GM23338 (cell line): Measurements from ENCODE around the gene NRAS. TPM values are rescaled to one million over a fixed set of nuclear protein-coding genes. Genes with fewer than 3 reads are reported as not detected.

ENCODE experiments used
- ATAC-seq: fragments of 200-7000 bp; cut with Tn5 transposase; 3 replicates; pipeline ENCODE4 v1.9.1; 2020
- DNase-seq: peaks from one replicate; pipeline ENCODE4 v3.0.0-alpha.2; 2015; ENCODE audit warnings: low spot score
- H2AFZ ChIP-seq: fragments of 200-600 bp; sonication (generic); 2 replicates; pipeline ENCODE4 v1.8.0; 2016; ENCODE audit warnings: antibody characterized with exemption, mild to moderate bottlenecking, moderate library complexity
- H3F3A ChIP-seq: fragments of 200-600 bp; sonication (generic); replicated peaks from 2 replicates; pipeline ENCODE4 v1.8.0; 2017; ENCODE audit warnings: antibody characterized with exemption, mixed run types, low read depth
- H3K27ac ChIP-seq: fragments of 200-600 bp; sonication (generic); 2 replicates; pipeline ENCODE4 v1.6.1; 2016; ENCODE audit warnings: low read depth
- H3K27me3 ChIP-seq: fragments of 200-600 bp; sonication (generic); 2 replicates; pipeline ENCODE4 v1.8.0; 2016; ENCODE audit warnings: mild to moderate bottlenecking, mixed run types, moderate library complexity; ENCODE audit not compliant: insufficient read depth
- H3K36me3 ChIP-seq: fragments of 200-600 bp; sonication (generic); 2 replicates; pipeline ENCODE4 v1.8.0; 2016; ENCODE audit warnings: mild to moderate bottlenecking; ENCODE audit not compliant: insufficient read depth
- H3K4me1 ChIP-seq: fragments of 200-600 bp; sonication (generic); 2 replicates; pipeline ENCODE4 v1.8.0; 2016; ENCODE audit warnings: mild to moderate bottlenecking, moderate library complexity; ENCODE audit not compliant: insufficient read depth
- H3K4me2 ChIP-seq: fragments of 200-600 bp; sonication (generic); 2 replicates; pipeline ENCODE4 v1.7.1; 2017; ENCODE audit warnings: mixed run types
- H3K4me3 ChIP-seq: fragments of 200-600 bp; sonication (generic); 2 replicates; pipeline ENCODE4 v1.6.1; 2016; ENCODE audit warnings: mixed run types
- H3K79me2 ChIP-seq: fragments of 200-600 bp; sonication (generic); replicated peaks from 2 replicates; pipeline ENCODE4 v1.8.0; 2017; ENCODE audit warnings: mild to moderate bottlenecking; ENCODE audit not compliant: insufficient read depth
- H3K9me2 ChIP-seq: fragments of 200-600 bp; sonication (generic); 2 replicates; pipeline ENCODE4 v1.8.0; 2017; ENCODE audit not compliant: insufficient read depth
- H4K20me1 ChIP-seq: fragments of 200-600 bp; sonication (generic); replicated peaks from 2 replicates; pipeline ENCODE4 v1.8.0; 2017; ENCODE audit warnings: mild to moderate bottlenecking; ENCODE audit not compliant: insufficient read depth
- H3K27ac Mint-ChIP-seq: 2 replicates; pipeline ENCODE4 v1.8.0; 2020; ENCODE audit warnings: inconsistent platforms, mild to moderate bottlenecking, moderate library complexity, mixed read lengths
- H3K27me3 Mint-ChIP-seq: 3 replicates; pipeline ENCODE4 v1.8.0; 2022; ENCODE audit warnings: low read depth, mild to moderate bottlenecking, moderate library complexity, mixed read lengths, inconsistent platforms; ENCODE audit not compliant: insufficient read depth, poor library complexity
- H3K36me3 Mint-ChIP-seq: 3 replicates; pipeline ENCODE4 v1.8.0; 2021; ENCODE audit warnings: low read depth, mild to moderate bottlenecking, inconsistent platforms, moderate library complexity, mixed read lengths
- H3K4me1 Mint-ChIP-seq: 3 replicates; pipeline ENCODE4 v1.8.0; 2020; ENCODE audit warnings: mild to moderate bottlenecking, inconsistent platforms, mixed read lengths
- H3K4me3 Mint-ChIP-seq: 3 replicates; pipeline ENCODE4 v1.8.0; 2021; ENCODE audit warnings: moderate library complexity, mild to moderate bottlenecking, inconsistent platforms, mixed read lengths
- H3K9me3 Mint-ChIP-seq: 3 replicates; pipeline ENCODE4 v1.8.0; 2020; ENCODE audit warnings: moderate library complexity, mild to moderate bottlenecking, inconsistent platforms, mixed read lengths
- EZH2 ChIP-seq: fragments of 200-600 bp; sonication (generic); IDR thresholded peaks from one replicate; pipeline ENCODE4 v1.8.0; 2017; ENCODE audit warnings: antibody characterized with exemption, mild to moderate bottlenecking, low read depth; ENCODE audit not compliant: unreplicated experiment
- JUNB ChIP-seq: IDR thresholded peaks from one replicate; pipeline ENCODE4 v1.6.1; 2016; ENCODE audit warnings: antibody characterized with exemption; ENCODE audit not compliant: unreplicated experiment
- NANOG ChIP-seq: IDR thresholded peaks from 2 replicates; pipeline ENCODE4 v1.6.1; 2016; ENCODE audit warnings: antibody characterized with exemption, borderline replicate concordance
- POLR2AphosphoS5 ChIP-seq: IDR thresholded peaks from 2 replicates; pipeline ENCODE4 v1.6.1; 2016; ENCODE audit warnings: antibody characterized with exemption, low read depth
- REST ChIP-seq: IDR thresholded peaks from one replicate; pipeline ENCODE4 v1.6.1; 2018; ENCODE audit warnings: antibody characterized with exemption; ENCODE audit not compliant: unreplicated experiment
- STAT1 ChIP-seq: IDR thresholded peaks from one replicate; pipeline ENCODE4 v1.6.1; 2016; ENCODE audit warnings: antibody characterized with exemption; ENCODE audit not compliant: unreplicated experiment
- ZNF462 ChIP-seq: fragments of 250-450 bp; sonication (Bioruptor Pico); IDR thresholded peaks from 2 replicates; pipeline ENCODE4 v1.5.0; 2020; ENCODE audit warnings: mild to moderate bottlenecking, moderate library complexity
- polyA plus RNA-seq: library from polyadenylated mRNA; unstranded; fragments of >200 nt; fragmentation: Nextera tagmentation; extraction: Ambion mirVana; gene quantifications from 2 replicates; pipeline ENCODE4 v1.2.1, GENCODE V29; 2016
- total RNA-seq: library from RNA; depleted of rRNA; stranded (reverse); fragments of >200 nt; shearing (Covaris generic); gene quantifications from 2 replicates; pipeline ENCODE4 v1.2.3, GENCODE V29; 2014

NRAS gene
- total and polyA plus RNA-seq, 2 experiments from 2014 or later = 22.3 to 83.2 TPM

- TF ChIP-seq ZNF462 = no peak
Observed at GRCh38 chr1:114749835-114750234, 33.3 kb upstream of the NRAS start (continued).

GRCh38 chr1:114746450-114747121 lies 30.0 kb upstream of the NRAS start:
- TF ChIP-seq REST (no peak), POLR2AphosphoS5 (no peak), EZH2 (no peak), NANOG (no peak), STAT1 (no peak), JUNB (no peak)
- no peak overlapping the region for H3K27ac ChIP-seq
- peaks cover 83% of the 10 kb centered on the region for H3K36me3 Mint-ChIP-seq
- no peaks in the 10 kb centered on the region for H3K9me3 Mint-ChIP-seq
- H3K4me3 ChIP-seq = no peak overlapping the region
- H3K4me3 Mint-ChIP-seq = no peak overlapping the region
- H3K27me3 ChIP-seq = no peaks in the 10 kb centered on the region
- H3K36me3 ChIP-seq = peaks cover 35% of the 10 kb centered on the region
- peaks cover 73% of the 10 kb centered on the region for H4K20me1 ChIP-seq
- DNase-seq (no peak), ATAC-seq (no peak)
- no peaks in the 10 kb centered on the region for H3K27me3 Mint-ChIP-seq
- peaks cover 9% of the 10 kb centered on the region for H3K4me1 ChIP-seq
- H3K79me2 ChIP-seq = peaks cover 100% of the 10 kb centered on the region
- no peak overlapping the region for H3K27ac Mint-ChIP-seq
- H3K4me2 ChIP-seq = no peak overlapping the region
- H3K9me2 ChIP-seq = no peaks in the 10 kb centered on the region
- no peak overlapping the region for H2AFZ ChIP-seq
- H3K4me1 Mint-ChIP-seq = peaks cover 12% of the 10 kb centered on the region; the same call in 2 of the 3 replicates
- H3F3A ChIP-seq = no peaks in the 10 kb centered on the region
